Glutamatergic neuron (in vitro differentiated cells): ENCODE results near the gene QRFP. TPM values are rescaled to one million over a fixed set of nuclear protein-coding genes. Genes with fewer than 3 reads are reported as not detected.

Source experiments
- DNase-seq: peaks from one replicate; pipeline ENCODE4 v3.0.0; 2022
- H3K27ac Mint-ChIP-seq: one replicate; pipeline ENCODE4 v1.8.0; 2020; ENCODE audit warnings: mild to moderate bottlenecking, mixed read lengths, inconsistent platforms; ENCODE audit not compliant: unreplicated experiment
- H3K27me3 Mint-ChIP-seq: one replicate; pipeline ENCODE4 v1.8.0; 2020; ENCODE audit warnings: mild to moderate bottlenecking, moderate library complexity, mixed read lengths, inconsistent platforms; ENCODE audit not compliant: unreplicated experiment
- H3K36me3 Mint-ChIP-seq: one replicate; pipeline ENCODE4 v1.8.0; 2020; ENCODE audit warnings: mild to moderate bottlenecking, mixed read lengths, inconsistent platforms; ENCODE audit not compliant: unreplicated experiment
- H3K4me1 Mint-ChIP-seq: one replicate; pipeline ENCODE4 v1.8.0; 2020; ENCODE audit warnings: mild to moderate bottlenecking, low read depth, mixed read lengths, inconsistent platforms; ENCODE audit not compliant: unreplicated experiment
- H3K4me3 Mint-ChIP-seq: one replicate; pipeline ENCODE4 v1.8.0; 2020; ENCODE audit warnings: mild to moderate bottlenecking, mixed read lengths, inconsistent platforms; ENCODE audit not compliant: unreplicated experiment
- H3K9me3 Mint-ChIP-seq: one replicate; pipeline ENCODE4 v1.8.0; 2020; ENCODE audit warnings: mild to moderate bottlenecking, moderate library complexity, mixed read lengths, inconsistent platforms; ENCODE audit not compliant: unreplicated experiment
- total RNA-seq: library from RNA; stranded (reverse); fragmentation: NEBNext Ultra II Directional; extraction: Animal tissue kit (Norgen Biotek cat#: 25700); gene quantifications from one replicate; pipeline ENCODE4 v1.2.1, GENCODE V29; 2021; ENCODE audit not compliant: unreplicated experiment
- TF ChIP-seq, protein P1 (sequence below): fragments of 200-600 bp; sonication (generic); IDR thresholded peaks from one replicate; pipeline ENCODE4 v1.5.0; 2021; ENCODE audit not compliant: partially characterized antibody, unreplicated experiment

The QRFP gene
- total RNA-seq, 1 donor from 2014 or later: not detected

DNA sequence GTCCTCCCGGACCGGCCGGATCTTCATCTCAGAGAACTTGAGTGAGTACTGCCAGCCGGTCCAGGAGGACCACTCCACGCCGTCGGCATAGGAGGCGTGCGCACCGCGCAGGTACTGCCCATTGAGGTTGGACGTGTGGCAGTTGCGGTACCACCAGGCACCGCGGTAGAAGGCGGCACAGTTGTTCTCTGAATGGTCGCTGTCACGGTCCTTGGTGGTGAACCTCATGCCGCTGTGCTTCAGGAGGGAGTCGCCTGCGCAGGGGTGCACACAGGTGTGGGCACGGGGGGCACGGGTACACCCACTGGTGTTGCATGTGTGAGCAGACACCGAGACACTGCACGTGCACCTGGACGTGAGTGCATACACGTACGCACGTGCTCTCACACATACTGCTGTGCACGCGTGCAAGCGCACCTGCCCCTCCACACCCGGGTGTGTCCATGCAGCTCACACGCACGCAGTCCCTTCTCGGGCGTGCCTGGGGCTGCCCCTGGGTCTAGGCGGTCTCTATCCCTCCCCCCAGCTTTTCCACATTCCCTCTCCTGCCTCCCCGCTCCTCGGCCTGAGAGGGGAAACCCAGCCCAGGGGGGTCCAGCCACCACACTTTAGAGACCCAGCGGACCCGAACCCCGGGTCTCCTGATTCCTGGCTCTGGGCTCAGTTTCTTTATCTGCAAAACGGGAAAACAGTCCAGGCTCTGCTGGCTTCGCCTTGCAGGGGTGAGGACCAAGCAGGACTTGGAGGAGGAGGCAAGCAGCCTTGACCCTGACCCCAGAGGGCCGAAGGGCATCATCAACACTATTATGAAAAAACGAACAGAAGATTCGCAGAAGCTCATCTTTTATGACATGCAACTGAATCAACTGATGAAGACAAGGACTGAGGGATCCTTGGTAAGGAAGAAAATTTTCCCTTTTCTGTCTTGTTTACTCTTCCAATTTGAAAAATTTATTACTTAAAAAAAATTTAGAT is 7.7 kb upstream of the QRFP start:
- peaks cover 4% of the 10 kb centered on the region for H3K9me3 Mint-ChIP-seq
- H3K4me1 Mint-ChIP-seq: no peaks in the 10 kb centered on the region
- no peak overlapping the region for H3K27ac Mint-ChIP-seq
- peaks cover 2% of the 10 kb centered on the region for H3K27me3 Mint-ChIP-seq
- no peaks in the 10 kb centered on the region for H3K36me3 Mint-ChIP-seq
- TF ChIP-seq, protein P1, sequence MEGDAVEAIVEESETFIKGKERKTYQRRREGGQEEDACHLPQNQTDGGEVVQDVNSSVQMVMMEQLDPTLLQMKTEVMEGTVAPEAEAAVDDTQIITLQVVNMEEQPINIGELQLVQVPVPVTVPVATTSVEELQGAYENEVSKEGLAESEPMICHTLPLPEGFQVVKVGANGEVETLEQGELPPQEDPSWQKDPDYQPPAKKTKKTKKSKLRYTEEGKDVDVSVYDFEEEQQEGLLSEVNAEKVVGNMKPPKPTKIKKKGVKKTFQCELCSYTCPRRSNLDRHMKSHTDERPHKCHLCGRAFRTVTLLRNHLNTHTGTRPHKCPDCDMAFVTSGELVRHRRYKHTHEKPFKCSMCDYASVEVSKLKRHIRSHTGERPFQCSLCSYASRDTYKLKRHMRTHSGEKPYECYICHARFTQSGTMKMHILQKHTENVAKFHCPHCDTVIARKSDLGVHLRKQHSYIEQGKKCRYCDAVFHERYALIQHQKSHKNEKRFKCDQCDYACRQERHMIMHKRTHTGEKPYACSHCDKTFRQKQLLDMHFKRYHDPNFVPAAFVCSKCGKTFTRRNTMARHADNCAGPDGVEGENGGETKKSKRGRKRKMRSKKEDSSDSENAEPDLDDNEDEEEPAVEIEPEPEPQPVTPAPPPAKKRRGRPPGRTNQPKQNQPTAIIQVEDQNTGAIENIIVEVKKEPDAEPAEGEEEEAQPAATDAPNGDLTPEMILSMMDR: no peak
- DNase-seq: no peak
- H3K4me3 Mint-ChIP-seq: no peak overlapping the region

DNA sequence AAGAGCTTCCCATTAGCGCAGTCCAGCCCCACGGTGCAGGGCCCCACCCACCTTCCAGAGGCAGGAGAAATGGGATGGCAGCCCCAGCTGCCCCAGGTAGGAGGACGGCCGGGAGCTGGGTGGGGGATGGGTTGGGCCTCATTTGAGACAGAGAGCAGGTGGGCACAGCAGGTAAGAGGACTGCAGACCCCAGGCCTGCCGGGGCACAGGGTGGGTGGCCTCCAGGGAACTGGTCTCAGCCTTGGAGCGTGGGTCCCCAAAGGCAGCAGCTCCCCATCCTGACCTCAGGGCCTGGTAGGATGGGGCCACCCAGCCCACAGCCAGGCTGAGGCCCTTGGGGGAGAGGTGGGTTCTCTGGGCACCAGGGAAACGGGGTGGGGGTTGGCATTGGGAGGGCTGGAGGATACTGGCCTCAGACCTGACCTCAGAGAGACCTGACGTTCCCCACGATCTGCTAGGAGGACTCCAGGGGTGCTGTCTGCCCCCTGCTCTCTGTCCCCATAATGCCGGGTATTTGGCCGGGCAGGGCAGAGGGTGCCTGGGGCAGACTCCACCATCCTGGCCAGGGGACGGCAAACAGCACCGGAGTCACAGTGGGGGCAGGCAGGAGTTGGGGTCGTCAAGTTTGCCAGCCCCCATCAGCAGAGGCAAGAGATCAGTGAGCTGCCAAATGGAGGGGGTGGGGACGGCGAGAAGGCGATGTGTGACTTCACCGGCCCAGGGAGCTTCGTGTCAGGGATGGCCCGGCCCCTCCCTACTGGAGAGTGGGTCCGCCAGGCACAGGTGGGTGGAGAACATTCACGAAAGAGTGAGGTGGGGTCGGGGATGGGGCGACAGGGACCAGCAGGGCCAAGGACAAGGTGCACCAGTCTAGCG is 6.8 kb upstream of the QRFP start:
- H3K27ac Mint-ChIP-seq: no peak overlapping the region
- TF ChIP-seq, protein P1: no peak
- no peak overlapping the region for H3K4me3 Mint-ChIP-seq
- no peaks in the 10 kb centered on the region for H3K4me1 Mint-ChIP-seq
- peaks cover 2% of the 10 kb centered on the region for H3K27me3 Mint-ChIP-seq
- peaks cover 4% of the 10 kb centered on the region for H3K9me3 Mint-ChIP-seq
- DNase-seq: no peak
- H3K36me3 Mint-ChIP-seq: no peaks in the 10 kb centered on the region

DNA sequence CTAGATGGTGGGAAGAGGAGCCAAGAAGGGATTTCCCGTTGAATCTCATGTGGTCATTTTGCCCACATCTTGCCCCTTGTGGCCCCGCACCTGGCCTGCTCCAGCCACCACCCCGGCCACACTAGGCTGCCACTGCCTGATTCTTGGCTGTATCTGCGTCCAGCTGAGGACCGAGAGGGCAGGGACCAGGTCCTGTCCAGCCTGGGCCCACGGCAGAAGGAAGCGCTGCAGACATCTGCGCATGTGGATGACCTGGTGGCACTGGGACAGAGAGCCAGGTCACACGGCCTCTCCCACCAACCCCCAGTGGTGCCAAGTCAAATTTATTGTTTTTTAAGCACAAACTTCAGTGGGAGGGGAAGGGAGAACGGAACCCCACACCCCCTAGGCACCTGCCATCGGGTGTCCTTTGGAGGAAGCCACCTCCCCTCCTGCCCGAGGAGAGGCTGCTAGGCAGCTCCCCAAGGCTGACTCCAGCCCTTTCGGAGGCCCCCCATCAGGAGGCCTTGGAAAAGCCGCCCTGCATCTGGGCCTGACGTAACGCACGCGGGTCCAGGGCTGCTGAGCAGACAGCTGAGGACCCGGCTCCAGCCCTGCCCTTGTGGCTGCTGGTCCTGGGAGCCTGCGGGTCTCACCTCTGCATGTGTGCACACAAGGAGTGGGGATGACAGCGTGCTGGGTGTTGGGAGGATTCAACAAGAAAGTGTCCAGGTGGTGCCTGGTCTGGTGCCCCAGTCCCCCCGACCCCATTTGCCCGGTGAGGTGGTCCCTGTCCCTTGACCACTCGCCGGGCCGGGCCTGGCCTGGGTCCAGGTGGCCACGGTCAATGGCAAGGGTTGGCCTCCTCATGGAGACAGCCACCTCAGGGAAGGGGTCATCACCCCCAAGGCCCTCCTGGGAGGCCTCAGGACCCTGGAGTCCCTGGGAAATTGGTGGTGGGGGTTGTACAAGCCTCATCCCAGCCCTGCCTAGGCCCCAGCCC is 5.9 kb upstream of the QRFP start:
- Mint-ChIP-seq H3K4me1 (no peaks in the 10 kb centered on the region), H3K4me3 (no peak overlapping the region), H3K9me3 (peaks cover 2% of the 10 kb centered on the region), H3K36me3 (no peaks in the 10 kb centered on the region), H3K27me3 (peaks cover 2% of the 10 kb centered on the region), H3K27ac (no peak overlapping the region)
- no peak for DNase-seq
- TF ChIP-seq, protein P1: no peak

DNA sequence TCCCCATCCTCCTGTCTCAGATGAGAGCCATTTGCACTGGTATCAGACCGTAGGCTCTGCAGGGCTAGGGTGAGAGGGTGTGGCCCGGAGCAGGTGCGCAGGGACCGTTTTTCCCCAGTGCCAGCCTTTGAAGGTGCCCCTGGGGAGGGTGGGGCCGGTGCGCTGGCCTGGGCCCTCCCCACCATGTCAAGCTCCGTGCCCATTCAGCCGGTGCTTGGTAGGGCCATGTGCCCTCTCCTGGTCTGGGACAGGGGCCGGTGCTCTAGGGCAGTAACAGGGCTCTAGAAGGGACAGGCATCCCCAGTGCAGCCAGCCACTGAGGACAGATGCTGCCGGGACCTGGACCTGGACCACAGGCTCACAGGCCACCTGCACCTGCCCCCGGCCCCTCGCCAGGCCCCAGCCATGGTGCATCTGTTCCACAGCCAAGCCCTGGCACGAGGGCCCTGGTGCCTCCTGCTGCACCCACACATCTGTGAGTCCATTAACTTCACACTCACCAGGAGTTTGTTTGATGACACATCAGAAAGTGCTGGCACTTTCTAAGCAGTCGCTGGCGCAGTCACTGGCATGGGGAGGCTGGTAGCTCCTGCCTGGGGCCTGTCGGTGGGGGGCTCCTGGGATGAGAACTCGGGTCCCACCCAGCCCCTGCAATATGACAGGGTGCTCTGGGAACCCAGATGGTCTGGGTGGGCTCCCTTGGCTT is 5.0 kb upstream of the QRFP start:
- peaks cover 2% of the 10 kb centered on the region for H3K27me3 Mint-ChIP-seq
- no peak overlapping the region for H3K27ac Mint-ChIP-seq
- no peak overlapping the region for H3K4me3 Mint-ChIP-seq
- TF ChIP-seq, protein P1: no peak
- H3K36me3 Mint-ChIP-seq: no peaks in the 10 kb centered on the region
- no peaks in the 10 kb centered on the region for H3K4me1 Mint-ChIP-seq
- peaks cover 2% of the 10 kb centered on the region for H3K9me3 Mint-ChIP-seq
- DNase-seq: no peak
